Activated T-helper 17 cell treated with anti-CD3 and anti-CD28 coated beads, Interleukin-2, amount 50 U/mL, for 72 hours (primary cell): Measurements from ENCODE around the gene HSP90B1. TPM values are rescaled to one million over a fixed set of nuclear protein-coding genes. Genes with fewer than 3 reads are reported as not detected.

Source experiments
- ATAC-seq: fragments of 150-1000 bp; cut with Tn5 transposase; replicated peaks from 2 replicates; pipeline ENCODE4 v1.10.0; 2021; ENCODE audit warnings: mild to moderate bottlenecking, moderate library complexity
- H3K27ac Mint-ChIP-seq: one replicate; pipeline ENCODE4 v1.8.0; 2022; ENCODE audit warnings: mixed read lengths
- H3K27me3 Mint-ChIP-seq: one replicate; pipeline ENCODE4 v1.8.0; 2022; ENCODE audit warnings: mixed read lengths
- H3K36me3 Mint-ChIP-seq: one replicate; pipeline ENCODE4 v1.8.0; 2022; ENCODE audit warnings: low read depth, mild to moderate bottlenecking, mixed read lengths
- H3K4me1 Mint-ChIP-seq: one replicate; pipeline ENCODE4 v1.8.0; 2022; ENCODE audit warnings: mixed read lengths
- H3K4me3 Mint-ChIP-seq: one replicate; pipeline ENCODE4 v1.8.0; 2022; ENCODE audit warnings: mild to moderate bottlenecking, mixed read lengths
- H3K9me3 Mint-ChIP-seq: one replicate; pipeline ENCODE4 v1.8.0; 2022; ENCODE audit warnings: mixed read lengths
- total RNA-seq, 2 donors: library from RNA; stranded (reverse); gene quantifications; one replicate each; pipeline ENCODE4 v1.2.3, GENCODE V29; 2022

Gene HSP90B1
- total RNA-seq, 2 donors from 2014 or later = 324 to 453 TPM

GRCh38 chr12:103948746-103949406 is 18.7 kb downstream of the HSP90B1 start:
- H3K4me1 Mint-ChIP-seq = peaks cover 35% of the 10 kb centered on the region
- peak; percentile 59 for ATAC-seq
- H3K36me3 Mint-ChIP-seq = peaks cover 99% of the 10 kb centered on the region
- H3K4me3 Mint-ChIP-seq = peak overlapping the region; percentile 23
- H3K27ac Mint-ChIP-seq = peak overlapping the region; percentile 69
- no peaks in the 10 kb centered on the region for H3K9me3 Mint-ChIP-seq
- H3K27me3 Mint-ChIP-seq = no peaks in the 10 kb centered on the region

GRCh38 chr12:103952497-103952896 is 22.3 kb downstream of the HSP90B1 start:
- peak; percentile 39 for ATAC-seq
- Mint-ChIP-seq H3K4me3 (peak overlapping the region; percentile 15), H3K27me3 (no peaks in the 10 kb centered on the region), H3K27ac (peak overlapping the region; percentile 62), H3K4me1 (peaks cover 32% of the 10 kb centered on the region), H3K36me3 (peaks cover 93% of the 10 kb centered on the region), H3K9me3 (no peaks in the 10 kb centered on the region)

- Mint-ChIP-seq H3K9me3 (no peaks in the 10 kb centered on the region), H3K27ac (peak overlapping the region; percentile 95), H3K4me1 (peaks cover 20% of the 10 kb centered on the region), H3K4me3 (peak overlapping the region; percentile 91), H3K36me3 (peaks cover 59% of the 10 kb centered on the region), H3K27me3 (no peaks in the 10 kb centered on the region)
- no peak for ATAC-seq
Observed at GRCh38 chr12:103955811-103956508, 25.8 kb downstream of the HSP90B1 start.

GRCh38 chr12:103956509-103957027 is 26.4 kb downstream of the HSP90B1 start:
- peaks cover 20% of the 10 kb centered on the region for H3K4me1 Mint-ChIP-seq
- H3K4me3 Mint-ChIP-seq = peak overlapping the region; percentile 91
- H3K27me3 Mint-ChIP-seq = no peaks in the 10 kb centered on the region
- peaks cover 54% of the 10 kb centered on the region for H3K36me3 Mint-ChIP-seq
- H3K9me3 Mint-ChIP-seq = no peaks in the 10 kb centered on the region
- ATAC-seq = no peak
- peak overlapping the region; percentile 95 for H3K27ac Mint-ChIP-seq

- no peaks in the 10 kb centered on the region for H3K27me3 Mint-ChIP-seq
- peak overlapping the region; percentile 95 for H3K27ac Mint-ChIP-seq
- peaks cover 15% of the 10 kb centered on the region for H3K4me1 Mint-ChIP-seq
- H3K36me3 Mint-ChIP-seq = peaks cover 41% of the 10 kb centered on the region
- ATAC-seq = no peak
- no peaks in the 10 kb centered on the region for H3K9me3 Mint-ChIP-seq
- peak overlapping the region; percentile 91 for H3K4me3 Mint-ChIP-seq
Observed at GRCh38 chr12:103957865-103958388, 27.7 kb downstream of the HSP90B1 start.

GRCh38 chr12:103958621-103959020 is 28.4 kb downstream of the HSP90B1 start:
- no peaks in the 10 kb centered on the region for H3K27me3 Mint-ChIP-seq
- no peak for ATAC-seq
- H3K27ac Mint-ChIP-seq = no peak overlapping the region
- H3K9me3 Mint-ChIP-seq = no peaks in the 10 kb centered on the region
- H3K4me1 Mint-ChIP-seq = peaks cover 14% of the 10 kb centered on the region
- H3K4me3 Mint-ChIP-seq = peak overlapping the region; percentile 57
- H3K36me3 Mint-ChIP-seq = peaks cover 34% of the 10 kb centered on the region

- Mint-ChIP-seq H3K9me3 (no peaks in the 10 kb centered on the region), H3K27ac (peak overlapping the region; percentile 23), H3K27me3 (no peaks in the 10 kb centered on the region), H3K4me1 (peaks cover 12% of the 10 kb centered on the region), H3K36me3 (peaks cover 27% of the 10 kb centered on the region), H3K4me3 (no peak overlapping the region)
- no peak for ATAC-seq
Observed at GRCh38 chr12:103960616-103961227, 30.5 kb downstream of the HSP90B1 start.

- Mint-ChIP-seq H3K27ac (no peak overlapping the region), H3K27me3 (no peaks in the 10 kb centered on the region), H3K9me3 (no peaks in the 10 kb centered on the region), H3K36me3 (peaks cover 28% of the 10 kb centered on the region), H3K4me3 (no peak overlapping the region), H3K4me1 (peaks cover 11% of the 10 kb centered on the region)
- no peak for ATAC-seq
Observed at GRCh38 chr12:103962493-103962892, 32.3 kb downstream of the HSP90B1 start.

- H3K27ac Mint-ChIP-seq = peak overlapping the region; percentile 100
- peak overlapping the region; percentile 100 for H3K4me3 Mint-ChIP-seq
- H3K27me3 Mint-ChIP-seq = no peaks in the 10 kb centered on the region
- H3K9me3 Mint-ChIP-seq = no peaks in the 10 kb centered on the region
- ATAC-seq = no peak
- H3K4me1 Mint-ChIP-seq = peaks cover 23% of the 10 kb centered on the region
- H3K36me3 Mint-ChIP-seq = peaks cover 51% of the 10 kb centered on the region
Observed at GRCh38 chr12:103964805-103965204, 34.6 kb downstream of the HSP90B1 start.

GRCh38 chr12:103965255-103965589 is 35.0 kb downstream of the HSP90B1 start:
- Mint-ChIP-seq H3K27ac (peak overlapping the region; percentile 100), H3K9me3 (no peaks in the 10 kb centered on the region), H3K4me1 (peaks cover 23% of the 10 kb centered on the region), H3K4me3 (peak overlapping the region; percentile 100), H3K27me3 (no peaks in the 10 kb centered on the region), H3K36me3 (peaks cover 55% of the 10 kb centered on the region)
- no peak for ATAC-seq

- no peaks in the 10 kb centered on the region for H3K9me3 Mint-ChIP-seq
- H3K36me3 Mint-ChIP-seq = peaks cover 58% of the 10 kb centered on the region
- peaks cover 23% of the 10 kb centered on the region for H3K4me1 Mint-ChIP-seq
- ATAC-seq = peak; percentile 96
- H3K4me3 Mint-ChIP-seq = peak within 1 kb of the TSS; percentile 100
- no peaks in the 10 kb centered on the region for H3K27me3 Mint-ChIP-seq
- peak within 1 kb of the TSS; percentile 100 for H3K27ac Mint-ChIP-seq
Observed at GRCh38 chr12:103965590-103966504, 35.6 kb downstream of the HSP90B1 start, which contains the start of gene TDG. TSS of gene TDG (plus strand) at chr12:103965872. CDS start at chr12:103966038, 166 bp downstream.

- Mint-ChIP-seq H3K36me3 (peaks cover 67% of the 10 kb centered on the region), H3K9me3 (no peaks in the 10 kb centered on the region), H3K27me3 (no peaks in the 10 kb centered on the region), H3K4me3 (peak overlapping the region; percentile 100), H3K4me1 (peaks cover 29% of the 10 kb centered on the region), H3K27ac (peak overlapping the region; percentile 100)
- no peak for ATAC-seq
Observed at GRCh38 chr12:103966736-103967135, 36.5 kb downstream of the HSP90B1 start.

GRCh38 chr12:103969391-103969790 is 39.2 kb downstream of the HSP90B1 start:
- no peak for ATAC-seq
- Mint-ChIP-seq H3K36me3 (peaks cover 92% of the 10 kb centered on the region), H3K27me3 (no peaks in the 10 kb centered on the region), H3K27ac (no peak overlapping the region), H3K4me1 (peaks cover 38% of the 10 kb centered on the region), H3K4me3 (peak overlapping the region; percentile 100), H3K9me3 (no peaks in the 10 kb centered on the region)

- Mint-ChIP-seq H3K27ac (no peak overlapping the region), H3K36me3 (peaks cover 95% of the 10 kb centered on the region), H3K9me3 (no peaks in the 10 kb centered on the region), H3K4me3 (no peak overlapping the region), H3K4me1 (peaks cover 35% of the 10 kb centered on the region), H3K27me3 (no peaks in the 10 kb centered on the region)
- no peak for ATAC-seq
Observed at GRCh38 chr12:103973909-103974308, 43.7 kb downstream of the HSP90B1 start.
